Activated CD4-positive, alpha-beta T cell treated with anti-CD3 and anti-CD28 coated beads, Interleukin-10, Interleukin-2, amounts not matched to agents 100 ng/mL and 50 ng/mL, durations not matched to agents 16 hours and 8 hours (primary cell): ENCODE results near the gene BCORL1.

Experiments
- DNase-seq: peaks from one replicate; pipeline ENCODE4 v3.0.0-alpha.2; 2020

Gene BCORL1

DNA sequence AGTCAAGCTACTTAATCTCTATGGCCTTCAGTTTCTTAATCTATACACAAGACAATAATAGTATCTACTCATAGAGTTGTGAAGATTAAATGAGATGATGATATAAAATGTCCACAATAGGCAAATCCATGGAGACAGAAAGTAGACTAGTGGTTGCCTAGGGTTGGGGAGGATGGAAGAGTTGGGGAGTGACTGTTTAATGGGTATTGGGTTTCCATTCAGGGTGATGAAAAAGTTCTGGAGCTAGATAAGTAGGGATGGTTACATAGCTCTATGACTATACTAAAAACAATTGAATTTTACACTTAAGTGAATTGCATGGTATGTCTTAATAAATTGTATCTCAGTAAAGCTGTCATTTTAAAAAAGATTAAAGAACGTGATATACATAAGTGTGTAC is 35.7 kb downstream of the BCORL1 start:
- no peak for DNase-seq

DNA sequence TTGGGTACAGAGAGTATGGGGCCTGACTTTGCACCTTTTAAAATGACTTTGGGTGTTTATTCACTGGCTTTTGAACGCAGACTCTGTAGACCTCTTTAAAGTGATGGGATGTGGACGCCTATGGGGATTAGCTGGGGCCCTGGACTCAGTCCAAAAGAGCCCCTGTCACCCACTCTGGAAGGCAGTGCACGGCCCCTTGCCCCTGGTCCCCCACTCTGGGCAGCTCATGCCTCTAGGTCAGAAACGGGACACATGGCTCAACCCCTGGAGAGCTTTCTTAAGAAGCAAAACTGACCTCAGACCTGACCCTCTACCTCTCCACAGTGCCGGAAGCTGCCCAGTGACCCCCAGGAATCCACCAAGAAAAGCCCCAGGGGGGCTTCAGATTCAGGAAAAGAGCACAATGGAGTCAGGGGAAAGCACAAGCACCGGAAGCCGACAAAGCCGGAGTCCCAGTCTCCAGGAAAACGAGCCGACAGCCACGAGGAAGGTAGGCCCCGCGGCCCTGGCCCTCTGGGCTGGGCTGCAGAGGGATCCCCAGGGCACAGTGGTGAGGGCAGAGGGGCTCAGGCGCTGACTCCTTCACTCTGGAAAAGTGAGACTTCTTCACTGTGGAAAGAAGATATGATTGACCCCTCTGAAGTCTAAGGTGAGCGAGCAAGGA is 38.4 kb downstream of the BCORL1 start:
- no peak for DNase-seq

DNA sequence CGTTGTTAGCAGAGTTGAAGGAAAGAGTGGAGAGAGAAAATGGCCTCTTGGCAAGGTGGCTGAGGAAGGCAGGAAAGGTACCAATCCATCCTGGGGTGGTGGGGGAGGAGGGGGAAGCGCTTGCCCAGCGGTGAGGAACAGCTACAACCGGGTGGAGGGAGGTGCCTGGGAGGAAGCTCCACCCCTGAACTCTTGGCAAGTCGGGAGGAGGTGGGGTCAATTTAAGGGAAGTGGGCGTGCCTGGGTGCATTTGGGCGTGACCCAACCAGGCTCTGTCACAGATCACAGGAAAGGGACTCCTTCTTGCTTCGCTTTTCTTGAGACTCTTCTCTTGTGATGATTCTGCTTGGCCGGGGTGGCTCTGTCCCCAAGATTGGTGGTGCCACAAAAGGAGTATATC is 41.7 kb downstream of the BCORL1 start:
- peak; percentile 80 for DNase-seq

DNA sequence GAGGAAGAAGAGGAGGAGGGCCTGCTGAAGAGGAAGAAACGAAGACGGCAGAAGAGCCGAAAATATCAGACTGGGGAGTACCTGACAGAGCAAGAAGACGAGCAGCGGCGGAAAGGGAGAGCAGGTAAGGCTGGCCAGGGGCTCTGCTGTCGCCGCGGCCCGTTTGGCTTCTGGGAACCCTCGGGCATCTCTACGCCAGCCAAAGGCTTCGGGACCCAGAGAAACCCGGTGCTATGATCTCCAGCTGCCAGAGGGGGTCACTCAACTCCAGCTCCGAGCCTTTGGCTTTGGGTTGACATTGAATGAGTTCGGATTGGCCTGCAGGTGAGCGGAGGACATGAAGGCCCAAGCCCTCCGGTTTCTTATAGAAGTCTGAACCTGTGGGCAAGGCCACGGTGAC is 42.8 kb downstream of the BCORL1 start:
- no peak for DNase-seq

DNA sequence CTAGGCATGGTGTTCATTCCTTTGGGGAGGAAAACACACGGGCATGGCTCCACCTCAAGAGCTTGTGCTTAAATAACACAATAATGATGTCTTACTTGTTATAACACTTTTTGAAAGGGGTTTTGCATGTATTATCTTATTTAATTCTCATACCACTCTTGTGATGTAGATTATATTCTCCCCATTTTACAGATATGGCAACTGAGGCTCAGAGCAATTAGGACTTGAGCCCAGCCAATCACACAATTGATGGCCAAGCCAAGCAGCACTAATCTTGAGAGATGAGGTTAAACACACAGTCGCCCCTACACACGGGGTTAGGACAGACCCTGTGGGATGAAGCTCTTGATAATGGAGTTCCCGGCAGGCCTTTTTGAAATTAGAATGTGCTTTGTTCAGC is 45.1 kb downstream of the BCORL1 start:
- DNase-seq = no peak

DNA sequence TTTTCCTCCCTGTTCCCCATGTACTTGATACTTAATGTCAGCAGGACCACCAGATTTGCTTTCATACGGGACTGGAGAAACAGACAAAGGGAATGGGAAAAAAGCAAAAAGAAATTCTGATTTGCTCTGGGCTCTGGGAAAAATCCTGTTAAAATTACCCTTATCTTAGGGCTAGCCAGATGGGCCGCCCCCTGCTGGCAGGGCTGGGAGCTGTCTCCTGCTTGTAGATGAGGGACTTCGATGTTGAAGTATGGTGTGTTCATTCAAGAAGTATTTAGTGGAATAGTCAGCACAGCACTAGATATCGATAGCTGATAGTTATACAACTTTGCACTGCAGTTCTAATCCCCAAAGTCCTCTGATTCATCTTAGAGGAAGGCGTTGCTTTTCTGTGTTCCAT is 45.8 kb downstream of the BCORL1 start:
- DNase-seq = peak; percentile 49

GRCh38 chrX:130030826-130031225 is 48.4 kb downstream of the BCORL1 start:
- DNase-seq = no peak

GRCh38 chrX:130032552-130032951 is 50.1 kb downstream of the BCORL1 start:
- no peak for DNase-seq

- DNase-seq = no peak
These were observed 51.7 kb downstream of the BCORL1 start for GRCh38 chrX:130034178-130034577.

- DNase-seq = no peak
These were observed 57.4 kb downstream of the BCORL1 start for GRCh38 chrX:130039847-130040246.

GRCh38 chrX:130047416-130047815 is 65.0 kb downstream of the BCORL1 start:
- no peak for DNase-seq

- no peak for DNase-seq
These were observed 66.3 kb downstream of the BCORL1 start for GRCh38 chrX:130048686-130049222.

DNA sequence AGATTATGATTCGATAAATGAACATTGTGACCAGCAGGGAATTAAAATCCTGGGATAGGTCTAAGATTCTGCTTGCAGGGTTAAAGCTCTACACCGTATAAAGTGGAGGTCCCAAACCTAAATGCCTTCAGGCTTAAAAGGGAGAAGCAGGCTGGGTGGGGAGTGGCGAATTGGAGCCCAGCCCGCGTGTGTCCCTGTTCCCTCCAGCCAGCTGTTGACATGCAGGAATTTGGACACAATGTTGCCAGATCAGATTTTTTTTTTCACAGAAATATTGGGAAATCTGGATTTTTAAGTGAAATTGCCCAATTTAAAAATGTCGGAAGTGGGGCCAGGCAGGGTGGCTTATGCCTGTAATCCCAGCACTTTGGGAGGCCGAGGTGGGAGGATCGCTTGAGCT is 67.4 kb downstream of the BCORL1 start:
- no peak for DNase-seq

- no peak for DNase-seq
These were observed 68.9 kb downstream of the BCORL1 start for GRCh38 chrX:130051176-130051845.

- no peak for DNase-seq
These were observed 70.8 kb downstream of the BCORL1 start for GRCh38 chrX:130053236-130053635.

GRCh38 chrX:130055103-130055502 is 72.7 kb downstream of the BCORL1 start:
- DNase-seq = no peak

DNA sequence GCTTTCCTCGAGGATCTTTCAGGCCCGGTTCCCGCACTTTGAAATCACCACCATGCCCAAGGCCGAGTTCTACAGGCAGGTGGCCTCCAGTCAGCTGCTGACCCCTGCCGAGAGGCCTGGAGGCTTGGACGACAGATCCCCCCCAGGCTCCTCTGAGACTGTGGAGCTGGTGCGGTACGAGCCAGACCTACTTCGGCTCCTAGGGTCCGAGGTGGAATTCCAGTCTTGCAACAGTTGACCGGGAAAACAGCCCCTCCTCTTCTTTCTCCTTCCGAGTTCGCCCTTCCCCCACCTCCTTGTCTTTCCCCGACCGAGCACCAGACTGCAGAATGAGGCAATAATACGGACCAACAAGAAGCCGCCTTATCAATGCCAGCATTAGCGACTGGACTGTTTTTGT is 73.5 kb downstream of the BCORL1 start:
- DNase-seq = no peak

- DNase-seq = no peak
These were observed 74.8 kb downstream of the BCORL1 start for GRCh38 chrX:130057209-130057608.

DNA sequence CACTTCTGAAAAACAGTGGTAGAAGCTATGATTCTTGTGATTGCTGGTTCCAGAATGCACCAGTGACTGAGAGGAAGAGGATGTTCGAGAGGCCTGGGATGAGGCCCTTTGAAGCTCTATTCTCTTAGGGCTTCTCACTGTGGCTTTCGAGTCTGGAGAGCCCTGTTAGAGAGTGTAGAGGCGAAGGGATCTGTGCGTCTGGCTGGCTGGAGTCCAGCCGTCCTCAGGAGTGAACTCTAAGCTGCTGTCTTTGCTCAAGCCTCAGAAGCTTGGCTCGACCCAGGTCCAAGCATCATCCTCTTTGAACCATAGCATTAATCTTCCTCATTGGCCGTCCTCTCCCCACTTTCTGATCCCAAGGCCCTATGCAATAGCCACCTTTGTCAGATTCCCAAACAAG is 76.2 kb downstream of the BCORL1 start:
- no peak for DNase-seq

GRCh38 chrX:130060122-130061069 is 78.0 kb downstream of the BCORL1 start:
- DNase-seq = peak; percentile 86

- no peak for DNase-seq
These were observed 84.7 kb downstream of the BCORL1 start for GRCh38 chrX:130066975-130067615.

DNA sequence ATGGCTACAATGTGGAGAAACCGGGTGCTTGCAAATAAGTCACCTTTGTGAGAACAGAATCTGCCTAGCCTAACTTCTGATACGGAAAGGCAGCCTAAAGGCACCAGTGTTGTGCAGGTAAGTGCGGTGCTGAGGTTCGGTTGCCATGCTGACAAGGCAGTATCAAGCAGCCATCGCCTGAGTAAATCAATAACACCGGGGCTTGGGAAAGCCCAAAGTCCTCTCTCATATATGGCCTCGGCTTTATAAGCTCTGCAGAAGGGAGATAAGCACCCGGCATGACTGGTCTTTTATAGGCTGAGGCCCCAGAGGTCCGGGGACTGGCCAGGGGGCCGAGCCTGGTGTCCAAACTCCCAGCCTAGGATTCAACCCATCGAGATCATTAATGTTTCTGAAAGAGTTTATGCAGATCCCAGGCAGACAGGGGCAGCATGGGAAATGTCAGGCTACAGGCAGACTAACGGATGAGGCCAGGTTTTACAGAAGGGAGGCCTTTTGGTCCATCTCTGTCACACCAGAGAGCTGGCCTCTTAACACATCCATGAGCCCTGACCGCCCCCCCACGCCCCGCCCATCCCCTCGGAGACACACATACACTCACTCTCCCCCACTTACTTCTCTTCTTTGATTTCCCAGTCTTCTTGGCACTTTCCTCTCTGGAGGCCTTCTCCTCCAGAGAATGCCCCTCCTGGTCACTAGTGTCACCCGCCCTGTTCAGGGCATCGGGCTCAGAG is 89.3 kb downstream of the BCORL1 start:
- DNase-seq = no peak
